HG02943 (cell line): ENCODE results near the gene ZNF100.
"Not testable (repeated sequence)": the region's sequence is repeated elsewhere in the genome, so short reads cannot be mapped to it uniquely, and the experiment has no call there.

Experiments used
- ATAC-seq: cut with Tn5 transposase; IDR thresholded peaks from one replicate; pipeline ENCODE4 v1.9.1; 2021; ENCODE audit warnings: mild to moderate bottlenecking, low read depth, moderate library complexity; ENCODE audit not compliant: unreplicated experiment

ZNF100 gene

DNA sequence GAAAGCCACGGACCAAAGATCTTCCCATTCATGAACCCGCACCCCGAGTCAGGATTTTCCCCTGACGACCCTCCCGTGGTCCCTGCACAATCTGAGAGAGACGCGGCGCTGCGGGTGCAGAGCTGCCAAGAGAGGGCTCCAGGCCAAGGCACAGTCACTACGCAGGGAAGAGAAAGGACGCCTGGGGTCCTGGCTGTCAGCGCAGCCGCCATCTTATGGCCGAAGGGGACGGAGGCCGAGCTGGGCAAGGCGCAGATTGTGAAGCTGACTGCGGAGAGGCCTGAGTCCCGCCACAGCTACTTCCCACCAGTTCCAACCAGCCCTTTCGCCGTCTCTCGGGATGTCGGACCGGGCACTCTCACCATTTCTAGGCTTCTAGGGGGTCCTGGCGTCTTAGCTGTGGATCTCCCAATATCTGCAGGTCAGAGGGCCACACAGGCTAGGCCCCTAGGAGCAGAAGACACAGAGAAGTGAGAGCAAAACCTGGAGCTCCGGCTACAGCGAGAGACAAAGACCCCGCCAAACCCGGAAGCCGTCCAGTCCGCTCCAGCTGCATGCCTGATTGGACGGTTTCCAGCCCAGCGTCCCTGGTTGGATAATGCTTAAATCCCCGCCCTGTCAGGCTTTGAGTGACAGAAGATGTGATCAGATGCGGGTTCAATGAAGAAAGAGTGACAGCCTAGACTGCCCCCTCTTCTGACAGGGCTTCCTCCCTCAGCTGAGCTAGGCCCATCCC, at the start of gene ZNF100:
ZNF100 (minus strand) TSS at position 515 of the 736 bp plus-strand sequence; CDS start at position 365, 150 bp downstream.
- peak; percentile 92 for ATAC-seq

DNA sequence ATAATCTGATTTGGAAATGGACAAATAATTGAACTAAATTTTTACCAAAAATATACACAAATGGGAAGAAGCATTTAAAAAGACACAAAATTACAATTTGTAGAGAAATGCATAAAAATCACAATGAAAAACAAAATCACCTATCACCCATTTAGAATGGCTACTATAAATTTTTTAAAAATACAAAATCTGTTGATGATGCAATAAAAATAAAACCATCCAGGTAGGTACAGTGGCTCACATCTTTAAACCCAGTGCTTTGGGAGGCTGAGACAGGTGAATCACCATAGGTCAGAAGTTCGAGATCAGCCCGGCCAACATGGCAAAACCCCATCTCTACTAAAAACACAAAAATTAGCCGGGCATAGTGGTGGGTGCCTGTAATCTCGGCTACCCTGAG, 45.1 kb upstream of the ZNF100 start:
- ATAC-seq = no peak

DNA sequence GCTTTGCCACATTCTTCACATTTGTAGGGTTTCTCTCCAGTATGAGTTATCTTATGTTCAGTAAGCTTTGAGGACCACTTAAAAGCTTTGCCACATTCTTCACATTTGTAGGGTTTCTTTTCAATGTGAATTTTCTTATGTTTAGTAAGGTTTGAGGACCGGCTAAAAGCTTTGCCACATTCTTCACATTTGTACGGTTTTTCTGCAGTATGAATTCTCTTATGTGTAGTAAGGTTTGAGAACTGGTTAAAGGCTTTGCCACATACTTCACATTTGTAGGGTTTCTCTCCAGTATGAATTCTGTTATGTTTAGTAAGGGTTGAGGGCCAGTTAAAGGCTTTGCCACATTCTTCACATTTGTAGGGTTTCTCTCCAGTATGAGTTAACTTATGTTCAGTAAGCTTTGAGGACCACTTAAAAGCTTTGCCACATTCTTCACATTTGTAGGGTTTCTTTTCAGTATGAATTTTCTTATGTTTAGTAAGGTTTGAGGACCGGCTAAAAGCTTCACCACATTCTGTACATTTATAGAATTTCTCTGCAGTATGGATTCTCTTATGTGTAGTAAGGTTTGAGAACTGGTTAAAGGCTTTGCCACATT, 41.1 kb upstream of the ZNF100 start:
- ATAC-seq = not testable (repeated sequence)

DNA sequence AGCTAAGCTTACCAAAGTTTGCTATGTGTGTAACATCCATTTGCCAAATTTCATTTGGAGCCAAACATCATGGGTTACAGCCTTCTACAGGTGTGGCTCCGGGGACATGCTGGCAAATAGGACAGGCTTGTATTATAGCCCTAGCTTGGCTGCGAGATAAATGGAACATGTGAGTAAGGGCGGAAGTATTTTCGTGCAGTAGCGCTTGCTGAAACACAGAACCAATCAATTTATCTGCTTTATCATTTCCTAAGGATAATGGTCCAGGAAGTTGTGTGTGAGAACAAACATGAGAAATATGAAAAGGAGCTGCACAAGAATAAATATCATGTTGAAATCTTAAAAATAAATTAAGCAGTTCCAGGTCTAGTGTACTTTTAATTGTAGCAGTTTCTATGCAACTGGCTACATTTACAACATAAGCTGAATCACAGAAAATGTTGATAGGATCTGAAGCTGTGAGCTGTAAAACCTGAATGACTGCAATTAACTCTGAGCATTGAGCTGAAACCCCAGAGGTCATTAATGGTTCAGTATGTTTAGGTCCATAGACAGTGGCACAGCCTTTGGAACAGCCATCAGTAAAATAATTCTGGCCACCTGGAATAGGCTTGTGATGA, 22.2 kb upstream of the ZNF100 start:
- no peak for ATAC-seq

DNA sequence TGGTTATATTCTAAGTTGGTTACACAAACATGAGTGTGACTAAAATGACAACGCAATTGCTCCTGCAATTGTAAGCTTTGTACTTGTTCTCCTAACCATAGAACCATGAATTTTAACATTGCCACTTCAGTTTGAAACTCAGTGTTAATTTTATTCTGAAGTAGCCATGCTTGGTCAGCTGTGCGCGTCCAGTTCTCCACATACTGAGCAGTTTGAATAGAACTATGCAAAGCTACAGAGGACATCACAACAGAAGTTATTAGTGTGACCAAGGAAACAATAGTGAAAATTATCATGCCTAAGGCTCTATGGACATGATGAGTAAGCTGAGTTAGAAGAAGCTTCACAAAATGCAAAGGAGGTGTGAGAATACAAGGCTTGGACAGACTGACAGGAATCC, 19.6 kb upstream of the ZNF100 start:
- ATAC-seq = no peak

DNA sequence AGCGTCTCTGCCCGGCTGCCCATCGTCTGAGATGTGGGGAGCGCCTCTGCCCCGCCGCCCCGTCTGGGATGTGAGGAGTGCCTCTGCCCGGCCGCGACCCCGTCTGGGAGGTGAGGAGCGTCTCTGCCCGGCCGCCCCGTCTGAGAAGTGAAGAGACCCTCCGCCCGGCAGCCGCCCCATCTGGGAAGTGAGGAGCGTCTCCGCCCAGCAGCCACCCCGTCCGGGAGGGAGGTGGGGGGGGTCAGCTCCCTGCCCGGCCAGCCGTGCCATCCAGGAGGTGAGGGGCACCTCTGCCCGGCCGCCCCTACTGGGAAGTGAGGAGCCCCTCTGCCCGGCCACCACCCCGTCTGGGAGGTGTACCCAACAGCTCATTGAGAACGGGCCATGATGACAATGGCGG, 8.4 kb upstream of the ZNF100 start:
- not testable (repeated sequence) for ATAC-seq

DNA sequence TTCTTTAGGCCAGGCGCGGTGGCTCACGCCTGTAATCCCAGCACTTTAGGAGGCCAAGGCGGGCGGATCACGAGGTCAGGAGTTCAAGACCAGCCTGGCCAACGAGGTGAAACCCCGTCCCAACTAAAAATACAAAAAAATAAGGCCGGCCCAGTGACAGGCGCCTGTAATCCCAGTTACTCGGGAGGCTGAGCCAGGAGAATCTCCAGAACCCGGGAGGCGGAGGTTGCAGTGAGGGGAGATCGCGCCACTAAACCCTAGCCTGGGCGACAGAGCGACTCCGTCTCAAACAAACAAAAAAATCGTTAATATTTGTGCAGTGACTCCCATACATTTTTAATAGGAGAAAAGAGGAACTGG, 694 bp downstream of the ZNF100 start:
- peak; percentile 9 for ATAC-seq

DNA sequence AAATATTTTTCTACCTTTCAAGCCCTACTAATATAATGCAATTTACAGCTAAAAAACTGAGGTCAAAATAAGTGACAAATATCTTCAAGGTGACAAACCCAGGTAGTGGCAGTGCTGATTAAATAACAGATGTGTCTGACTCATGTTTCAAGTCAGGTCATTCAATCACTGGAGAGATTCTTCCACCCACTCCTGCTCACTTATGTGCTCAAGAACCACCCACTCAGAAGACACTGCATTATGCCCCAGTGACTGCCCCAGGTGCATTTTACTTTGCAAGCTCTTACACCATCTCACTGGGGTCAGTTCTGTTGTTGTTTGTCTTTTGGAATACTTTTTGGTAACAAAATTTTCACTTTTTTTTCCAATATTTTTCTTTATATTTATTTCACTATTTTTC, 2.2 kb downstream of the ZNF100 start:
- ATAC-seq = no peak

DNA sequence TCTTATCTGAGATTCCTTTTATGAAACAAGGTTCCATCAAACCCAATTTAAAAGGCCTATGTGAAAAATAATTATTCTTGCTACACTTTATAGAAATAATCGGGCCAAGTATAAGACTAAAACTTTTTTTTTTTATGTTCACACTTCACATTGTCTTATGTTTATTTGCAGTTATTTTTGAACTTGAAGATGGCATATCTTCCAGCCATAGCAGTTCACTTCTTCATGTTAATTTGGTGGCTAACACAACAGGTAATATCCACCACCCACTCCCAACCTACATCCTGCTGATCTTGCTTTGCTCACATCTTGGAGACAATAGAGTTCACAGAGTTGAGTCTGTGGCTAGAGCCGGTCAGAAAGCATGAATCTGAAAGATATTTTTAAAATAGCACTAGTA, 5.8 kb downstream of the ZNF100 start:
- not testable (repeated sequence) for ATAC-seq

DNA sequence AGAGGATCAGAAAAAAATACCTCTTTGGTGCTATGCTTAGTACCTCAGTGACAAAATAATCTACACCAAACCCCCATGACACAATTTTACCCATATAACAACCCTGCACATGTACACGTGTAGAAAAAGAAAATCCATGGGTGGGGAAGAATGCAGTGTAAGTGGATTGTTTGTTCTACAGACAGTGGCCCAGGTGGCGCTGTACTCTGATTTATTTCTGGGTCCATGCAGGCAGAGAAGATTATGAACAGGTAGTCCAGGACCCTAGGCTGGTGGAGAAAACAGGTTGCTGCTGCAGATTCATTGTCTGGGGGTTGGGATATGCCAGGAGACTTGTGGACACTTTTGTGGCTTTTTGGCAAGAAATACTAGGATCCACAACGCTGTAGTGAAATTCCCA, 9.1 kb downstream of the ZNF100 start:
- no peak for ATAC-seq

DNA sequence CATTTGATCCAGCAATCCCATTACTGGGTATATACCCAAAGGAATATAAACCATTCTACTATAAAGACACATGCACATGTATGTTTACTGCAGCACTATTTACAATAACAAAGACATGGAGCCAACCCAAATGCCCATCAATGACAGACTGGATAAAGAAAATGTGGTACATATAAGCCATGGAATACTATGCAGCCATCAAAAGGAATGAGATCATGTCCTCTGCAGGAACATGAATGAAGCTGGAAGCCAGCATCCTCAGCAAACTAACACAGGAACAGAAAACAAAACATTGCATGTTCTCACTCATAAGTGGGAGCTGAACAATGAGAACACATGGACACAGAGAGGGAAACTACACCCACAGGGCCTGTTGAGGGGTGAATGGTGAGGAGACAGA, 11.8 kb downstream of the ZNF100 start:
- not testable (repeated sequence) for ATAC-seq

DNA sequence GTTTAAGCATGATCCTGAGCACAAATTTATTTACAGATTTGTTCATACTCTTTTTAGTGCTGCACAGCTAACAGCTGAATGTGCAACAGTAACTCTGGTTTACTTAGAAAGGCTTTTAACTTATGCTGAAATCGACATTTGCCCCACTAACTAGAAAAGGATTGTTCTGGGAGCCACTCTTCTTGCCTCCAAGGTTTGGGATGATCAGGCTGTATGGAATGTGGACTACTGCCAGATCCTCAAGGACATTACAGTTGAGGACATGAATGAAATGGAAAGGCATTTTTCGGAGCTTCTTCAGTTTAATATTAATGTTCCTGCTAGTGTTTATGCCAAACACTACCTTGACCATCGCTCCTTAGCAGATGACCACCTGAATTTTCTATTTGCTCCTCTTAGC, 16.0 kb downstream of the ZNF100 start:
- ATAC-seq = no peak

DNA sequence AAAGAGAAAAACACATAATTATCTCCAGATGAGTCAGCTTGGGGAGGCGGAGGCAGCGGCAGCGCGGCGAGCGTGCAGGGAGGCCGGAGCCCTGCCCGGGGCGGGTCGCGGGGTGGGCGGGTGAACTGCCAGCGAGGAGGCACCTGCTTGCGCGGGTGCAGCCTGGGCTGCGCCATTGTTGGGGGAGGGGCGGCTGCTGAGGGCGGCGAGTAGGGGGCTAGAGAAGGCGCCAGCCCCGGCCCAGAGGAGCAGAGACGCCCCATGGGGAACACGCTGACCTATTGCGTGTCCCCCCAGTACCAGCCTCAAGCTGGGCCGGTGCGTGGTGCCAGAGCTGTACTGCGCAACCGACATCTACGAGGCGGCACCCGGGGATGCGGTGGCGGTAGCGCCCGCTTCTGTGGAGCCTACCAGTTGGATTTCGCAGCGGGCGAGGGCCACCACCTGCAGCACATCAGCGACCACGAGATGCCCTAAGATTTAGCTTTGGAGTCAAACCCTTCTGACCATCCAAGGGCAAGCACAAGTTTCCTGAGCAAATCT, 16.7 kb downstream of the ZNF100 start:
- no peak for ATAC-seq

DNA sequence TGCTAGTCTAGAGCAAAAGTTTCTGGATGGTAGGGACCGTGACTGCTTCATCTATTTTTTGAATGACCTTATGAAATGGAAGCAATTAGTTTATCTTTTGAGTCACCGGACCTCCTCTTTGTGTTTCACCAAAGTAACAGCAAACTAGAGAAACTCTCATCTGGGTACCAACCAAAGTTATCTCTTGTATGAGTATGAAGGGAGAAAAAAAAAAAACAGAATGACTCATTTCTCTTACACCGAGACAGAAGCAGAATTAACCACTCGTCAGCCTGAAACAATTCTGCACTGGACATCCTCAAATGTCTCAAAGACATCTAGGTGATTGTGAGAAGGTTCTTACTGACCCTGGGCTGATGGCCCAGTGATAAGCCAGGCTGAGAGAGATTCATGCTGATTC, 18.3 kb downstream of the ZNF100 start:
- ATAC-seq = no peak

DNA sequence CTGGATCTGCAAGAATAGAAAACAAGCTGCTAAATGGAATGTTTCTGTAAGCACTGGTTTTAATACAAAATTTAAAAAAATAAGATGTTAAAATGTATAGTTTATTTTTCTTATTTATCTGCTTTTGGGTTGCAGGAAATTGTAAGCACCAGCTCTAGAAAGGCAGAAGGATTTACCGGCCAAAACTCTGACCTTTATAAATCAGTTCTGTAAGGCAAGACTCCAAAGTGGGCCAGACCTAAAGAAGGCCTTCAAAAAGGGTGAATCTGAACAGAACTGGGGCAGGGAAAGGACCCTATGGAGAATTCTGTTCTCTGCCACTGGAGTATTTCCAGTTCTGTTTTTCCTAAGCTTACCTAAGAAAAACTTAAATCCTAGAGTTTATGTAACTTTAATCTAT, 19.3 kb downstream of the ZNF100 start:
- no peak for ATAC-seq

DNA sequence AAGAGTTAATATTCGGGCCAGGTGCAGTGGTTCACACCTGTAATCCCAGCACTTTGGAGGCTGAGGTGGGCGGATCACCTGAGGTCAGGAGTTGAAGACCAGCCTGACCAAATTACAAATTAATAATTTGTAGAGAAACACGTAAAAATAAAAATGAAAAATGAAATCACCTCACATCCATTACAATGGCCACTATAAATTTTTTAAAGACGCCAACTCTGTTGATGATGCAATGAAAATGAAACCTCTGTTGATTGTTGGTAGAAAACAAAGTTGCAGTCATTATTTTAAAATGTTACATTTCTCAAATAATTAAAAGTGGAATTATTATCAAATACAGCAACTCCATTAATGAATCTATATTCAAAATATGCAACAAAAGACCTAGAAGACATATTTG, 26.8 kb downstream of the ZNF100 start:
- no peak for ATAC-seq

DNA sequence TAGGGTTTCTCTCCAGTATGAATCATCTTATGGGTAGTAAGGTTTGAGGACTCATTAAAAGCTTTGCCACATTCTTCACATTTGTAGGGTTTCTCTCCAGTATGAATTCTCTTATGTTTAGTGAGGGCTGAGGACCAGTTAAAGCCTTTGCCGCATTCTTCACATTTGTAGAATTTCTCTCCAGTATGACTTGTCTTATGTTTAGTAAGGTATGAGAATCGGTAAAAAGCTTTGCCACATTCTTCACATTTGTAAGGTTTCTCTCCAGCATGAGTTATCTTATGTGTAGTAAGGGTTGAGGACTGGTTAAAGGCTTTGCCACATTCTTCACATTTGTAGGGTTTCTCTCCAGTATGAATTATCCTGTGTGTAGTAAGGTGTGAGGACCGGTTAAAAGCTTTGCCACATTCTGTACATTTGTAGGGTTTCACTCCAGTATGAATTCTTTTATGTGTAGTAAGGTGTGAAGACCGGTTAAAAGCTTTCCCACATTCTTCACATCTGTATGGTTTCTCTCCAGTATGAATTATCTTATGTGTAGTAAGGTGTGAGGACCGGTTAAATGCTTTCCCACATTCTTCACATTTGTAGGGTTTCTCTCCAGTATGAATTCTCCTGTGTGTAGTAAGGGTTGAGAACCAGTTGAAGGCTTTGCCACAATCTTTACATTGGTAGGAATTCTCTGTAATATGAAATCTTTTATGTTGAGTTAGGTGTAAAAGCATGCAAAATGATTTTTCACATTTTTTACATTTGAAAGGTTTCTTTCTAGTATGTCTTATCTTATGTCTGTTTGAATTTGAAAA, 40.2 kb downstream of the ZNF100 start:
- not testable (repeated sequence) for ATAC-seq

DNA sequence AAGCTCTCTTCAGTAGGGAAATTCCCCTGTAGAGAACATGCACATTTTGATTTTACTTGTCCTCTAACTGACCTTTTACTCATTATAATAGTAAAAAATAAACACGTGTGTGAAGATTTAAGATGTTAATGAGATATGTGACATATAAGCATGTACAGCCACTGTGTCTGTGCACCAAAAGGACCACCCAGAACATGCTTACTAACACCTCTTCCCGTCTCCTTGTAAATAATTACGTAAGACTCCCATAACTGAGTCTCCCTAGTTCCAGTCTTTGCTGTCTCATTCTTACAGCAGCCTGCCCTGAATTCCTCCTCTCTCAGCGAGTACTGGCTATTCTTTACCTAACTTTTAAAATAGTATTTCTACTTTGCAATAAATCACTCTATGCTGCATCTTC, 53.6 kb downstream of the ZNF100 start:
- no peak for ATAC-seq

DNA sequence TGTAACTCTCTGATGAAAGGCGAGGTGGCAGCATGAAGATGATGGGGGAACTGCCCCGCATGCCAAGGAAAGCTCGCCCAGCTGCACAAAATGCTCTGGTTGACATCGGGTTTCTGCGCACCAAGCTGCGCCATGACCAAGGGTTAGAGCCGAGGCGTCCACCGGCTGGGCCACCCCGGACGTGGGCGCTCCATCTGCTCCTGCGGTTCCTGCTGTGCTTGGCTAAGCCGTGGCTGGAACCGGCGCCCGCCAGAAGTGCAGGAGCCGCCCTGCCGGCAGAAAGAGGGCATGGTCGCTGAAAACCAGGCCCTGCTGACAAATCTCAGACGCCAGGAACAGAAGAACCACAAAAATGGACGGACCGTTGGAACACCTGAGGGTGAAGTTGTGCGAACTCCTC, 57.9 kb downstream of the ZNF100 start:
- no peak for ATAC-seq

DNA sequence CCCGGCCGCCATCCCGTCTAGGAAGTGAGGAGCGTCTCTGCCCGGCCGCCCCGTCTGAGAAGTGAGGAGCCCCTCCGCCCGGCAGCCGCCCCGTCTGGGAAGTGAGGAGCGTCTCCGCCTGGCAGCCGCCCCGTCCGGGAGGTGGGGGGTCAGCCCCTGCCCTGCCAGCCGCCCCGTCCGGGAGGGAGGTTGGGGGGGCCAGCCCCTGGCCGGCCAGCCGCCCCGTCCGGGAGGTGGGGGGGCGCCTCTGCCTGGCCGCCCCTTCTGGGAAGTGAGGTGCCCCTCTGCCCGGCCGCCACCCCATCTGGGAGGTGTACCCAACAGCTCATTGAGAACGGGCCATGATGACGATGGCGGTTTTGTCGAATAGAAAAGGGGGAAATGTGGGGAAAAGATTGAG, 59.5 kb downstream of the ZNF100 start:
- ATAC-seq = not testable (repeated sequence)

DNA sequence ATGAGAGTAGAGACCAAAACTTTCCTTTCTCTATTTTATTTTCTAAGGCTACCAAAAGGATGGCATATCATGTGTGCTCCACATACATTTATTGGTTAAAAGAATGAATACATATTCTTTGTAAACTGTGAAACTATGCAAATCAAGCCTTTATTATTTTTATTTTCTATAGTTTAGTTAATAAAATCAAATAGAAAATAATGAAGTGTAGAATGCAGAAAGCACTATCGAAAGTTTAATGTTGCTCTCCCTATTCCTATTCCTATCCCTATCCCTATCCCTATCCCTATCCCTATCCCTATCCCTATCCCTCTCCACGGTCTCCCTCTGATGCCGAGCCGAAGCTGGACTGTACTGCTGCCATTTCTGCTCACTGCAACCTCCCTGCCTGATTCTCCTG, 60.3 kb downstream of the ZNF100 start:
- no peak for ATAC-seq
